ENCODE data around the gene TNIP2.

The TNIP2 gene

DNA sequence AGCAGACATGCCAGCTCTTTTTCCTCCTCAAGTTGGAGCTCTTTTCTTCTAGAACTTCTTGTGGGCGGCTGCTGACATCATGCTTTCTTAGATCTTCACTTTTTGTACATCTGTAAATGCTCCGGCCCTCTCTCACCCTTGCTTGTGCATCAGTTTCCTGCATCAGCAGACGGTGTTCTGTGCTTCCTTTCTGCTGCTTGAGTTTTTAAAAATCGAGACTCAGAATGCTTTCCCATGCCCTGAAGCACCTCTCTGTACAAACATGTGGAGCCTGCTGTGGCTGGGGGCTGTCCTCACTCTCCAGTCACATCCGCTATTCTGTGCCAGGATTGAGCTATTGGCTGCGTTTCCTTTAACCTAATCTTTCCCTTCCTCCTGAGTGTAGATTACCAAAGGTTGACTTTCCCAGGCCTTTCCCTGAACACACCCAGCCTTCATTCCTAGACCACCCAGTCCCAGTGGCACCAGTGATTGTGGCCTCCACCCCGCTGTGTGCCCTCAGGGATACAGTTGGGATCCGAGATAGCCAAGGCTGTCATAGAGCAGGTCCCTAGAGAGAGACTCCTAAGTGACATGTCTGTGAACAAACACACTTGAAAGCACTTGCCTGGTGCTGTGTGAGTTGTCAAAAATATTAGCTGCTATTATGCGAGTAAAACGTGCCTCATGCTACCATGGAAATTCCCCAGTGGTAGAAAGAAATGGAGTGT is 41.9 kb downstream of the TNIP2 start:
- DNase-seq = peak; percentile 39

DNA sequence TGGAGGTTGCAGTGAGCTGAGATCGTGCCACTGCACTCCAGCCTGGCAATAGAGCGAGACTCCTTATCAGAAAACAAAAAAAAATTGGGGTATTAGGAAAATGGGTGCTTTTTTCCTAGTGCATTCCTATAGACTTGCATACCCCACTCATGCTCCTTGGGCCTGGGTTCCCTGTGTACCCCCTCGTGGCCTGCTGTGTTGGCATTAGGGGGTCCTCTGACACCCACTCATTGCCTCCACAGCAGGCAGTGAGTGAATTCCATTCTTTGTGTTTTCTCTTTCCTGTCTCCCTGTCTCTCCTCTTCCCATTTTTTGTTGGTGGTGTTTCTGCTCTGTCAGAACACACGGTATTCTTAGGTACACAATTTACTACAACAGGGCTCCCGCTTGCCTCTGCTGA is 42.8 kb downstream of the TNIP2 start:
- DNase-seq = no peak

DNA sequence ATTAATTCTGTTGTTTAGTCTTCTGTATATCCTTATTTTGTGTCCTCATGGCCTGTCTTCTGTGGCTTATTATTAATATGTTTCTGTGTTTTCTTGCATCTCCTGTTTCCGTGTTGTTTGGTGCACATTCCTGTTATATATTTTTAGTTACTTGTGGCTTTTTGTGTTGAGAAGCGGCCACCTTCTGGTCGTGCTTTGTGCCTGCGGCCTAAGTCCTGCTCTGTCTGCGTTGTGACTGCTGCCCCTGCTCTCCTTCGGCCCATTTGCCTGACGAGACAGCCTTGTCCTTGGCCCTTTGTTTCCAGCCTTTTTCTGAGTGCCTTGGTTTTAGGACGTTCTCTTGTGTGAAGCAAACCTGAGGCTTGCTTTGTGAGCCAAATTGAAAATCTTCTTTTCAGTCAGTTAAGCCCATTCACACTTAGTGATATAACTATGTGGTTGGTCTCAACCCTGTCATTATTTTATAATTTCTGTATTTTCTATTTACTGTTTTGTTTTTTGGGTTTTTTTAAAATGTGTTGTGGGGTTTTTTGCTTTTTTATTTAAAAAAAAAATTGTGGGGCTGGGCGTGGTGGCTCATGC is 43.8 kb downstream of the TNIP2 start:
- DNase-seq = no peak

DNA sequence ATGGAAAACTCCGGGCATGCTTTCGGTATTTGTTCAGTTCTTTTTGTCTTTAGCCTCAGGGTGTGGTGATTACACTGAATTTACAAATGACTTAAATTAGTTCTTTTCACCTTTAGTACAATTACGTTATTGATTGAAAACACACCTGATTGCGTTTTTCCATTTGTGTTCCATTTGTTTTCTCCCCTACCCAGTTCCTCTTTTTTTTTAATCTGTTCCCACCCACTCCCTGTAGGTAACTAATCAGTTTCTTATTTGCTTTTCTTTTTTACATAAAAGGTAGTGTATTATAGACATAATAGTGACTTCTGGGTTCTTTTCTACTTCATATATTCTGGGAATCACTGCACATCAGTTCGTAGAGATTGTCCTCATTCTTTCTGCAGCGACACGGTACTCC is 53.4 kb downstream of the TNIP2 start:
- no peak for DNase-seq

DNA sequence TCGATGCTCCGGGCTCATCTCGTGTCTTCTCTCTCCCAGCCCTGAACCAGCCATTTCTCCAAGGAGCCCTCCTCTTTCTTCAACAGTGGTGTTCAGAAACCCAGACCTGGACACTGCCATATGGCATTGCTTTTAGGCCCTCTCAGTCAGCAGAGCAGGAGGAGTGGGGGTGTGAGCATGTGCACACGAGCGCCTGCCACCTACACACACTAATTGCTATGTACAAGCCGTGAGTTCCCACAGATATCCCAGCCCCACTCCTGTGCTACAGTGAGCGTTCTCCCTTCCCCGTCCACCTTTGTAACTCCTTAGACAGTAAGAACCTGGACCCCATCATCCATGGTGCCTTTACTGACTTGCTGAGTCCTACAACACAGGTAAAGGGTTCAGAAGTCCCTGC is 53.8 kb downstream of the TNIP2 start:
- no peak for DNase-seq

DNA sequence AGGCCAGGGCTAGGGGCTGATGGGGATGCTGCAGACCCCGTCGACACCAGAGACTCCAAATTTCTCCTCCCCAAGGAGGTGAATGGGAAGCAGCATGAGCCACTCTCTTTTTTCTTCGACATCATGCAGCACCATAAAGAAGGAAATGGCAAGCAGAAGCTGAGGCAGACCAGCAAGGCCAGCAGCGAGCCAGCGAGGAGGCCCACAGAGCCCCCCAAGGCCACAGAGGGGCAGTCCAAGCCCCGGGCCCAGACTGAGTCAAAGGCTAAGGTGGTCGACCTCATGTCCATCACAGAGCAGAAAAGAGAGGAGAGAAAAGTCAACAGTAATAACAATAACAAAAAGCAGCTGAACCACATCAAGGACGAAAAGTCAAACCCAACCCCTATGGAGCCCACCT is 56.1 kb downstream of the TNIP2 start:
- no peak for DNase-seq

DNA sequence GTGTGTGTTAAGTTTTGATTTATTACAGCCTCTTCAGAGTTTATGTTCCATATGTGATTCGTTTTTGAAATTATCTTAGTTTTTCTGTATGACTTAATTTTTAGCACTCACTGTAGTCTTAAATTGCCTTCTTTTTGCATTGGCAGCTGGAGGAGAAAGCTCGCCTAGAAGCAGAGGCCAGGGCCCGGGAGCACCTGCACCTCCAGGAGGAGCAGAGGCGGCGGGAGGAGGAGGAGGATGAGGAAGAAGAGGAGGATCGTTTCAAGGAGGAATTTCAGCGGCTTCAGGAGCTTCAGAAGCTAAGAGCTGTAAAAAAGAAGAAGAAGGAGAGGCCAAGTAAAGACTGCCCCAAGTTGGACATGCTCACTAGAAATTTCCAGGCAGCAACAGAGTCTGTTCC is 56.6 kb downstream of the TNIP2 start:
- DNase-seq = no peak

DNA sequence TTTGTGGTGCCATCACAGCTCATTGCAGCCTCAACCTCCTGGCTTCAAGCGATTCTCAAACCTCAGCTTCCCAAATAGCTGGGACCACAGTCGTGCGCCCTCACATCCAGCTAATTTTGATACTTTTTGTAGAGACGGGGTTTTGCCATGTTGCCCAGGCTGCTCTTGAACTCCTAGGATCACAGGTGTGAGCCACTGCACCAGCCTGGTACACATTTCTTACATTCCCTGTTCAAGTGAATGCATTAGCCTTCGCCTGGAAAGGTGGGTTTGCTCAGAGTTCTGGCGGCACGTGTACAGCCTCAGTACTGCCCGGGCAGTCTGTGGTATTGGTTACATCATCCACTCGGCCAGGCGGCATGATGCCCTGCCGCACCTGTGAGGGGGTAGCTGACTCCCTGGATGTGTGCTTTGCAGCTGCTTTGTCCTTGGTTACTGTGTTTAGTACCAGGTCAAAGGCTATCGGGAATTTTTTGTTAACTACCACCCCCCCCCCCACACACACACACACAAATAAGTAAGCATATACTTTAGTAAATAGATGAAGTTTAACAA is 57.1 kb downstream of the TNIP2 start:
- no peak for DNase-seq

DNA sequence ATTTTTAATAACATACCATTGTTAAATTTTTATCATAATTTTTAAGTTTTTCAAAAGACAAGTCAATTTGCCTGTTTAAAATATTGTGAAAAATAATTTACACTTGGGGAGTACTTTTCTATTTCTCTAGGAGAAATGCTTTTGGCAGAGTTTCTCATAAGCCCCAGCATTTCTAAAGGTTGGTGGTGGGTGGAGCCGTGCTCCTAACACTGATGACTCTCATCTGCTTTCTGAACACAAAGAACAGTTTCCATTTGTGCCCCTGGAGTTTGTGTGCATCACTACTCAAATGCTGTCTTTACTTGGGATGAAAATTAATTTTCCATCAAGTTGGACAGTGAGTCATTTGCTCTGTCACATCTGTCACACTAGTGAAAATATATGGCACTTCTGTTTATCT is 57.6 kb downstream of the TNIP2 start:
- DNase-seq = no peak

DNA sequence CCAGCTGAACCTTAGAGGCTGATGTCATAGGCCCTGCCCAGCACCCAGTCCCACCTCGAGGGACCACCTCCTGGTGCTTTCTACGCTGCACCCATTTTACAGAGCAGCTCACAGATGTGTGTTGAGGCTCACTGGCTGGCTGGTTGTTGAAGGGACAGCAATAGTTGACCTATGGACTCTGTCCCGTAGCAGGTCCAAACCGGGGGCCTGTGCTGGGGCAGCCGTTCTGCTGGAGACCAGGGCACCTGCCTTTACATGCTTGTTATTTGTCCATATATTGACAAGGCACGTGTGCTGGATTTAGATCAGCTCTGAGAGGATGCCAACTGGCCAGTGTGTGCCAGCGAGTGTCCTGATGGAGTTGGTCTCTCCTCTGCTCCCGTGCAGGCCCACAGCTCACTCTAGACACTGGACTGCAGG is 58.1 kb downstream of the TNIP2 start:
- DNase-seq = no peak

DNA sequence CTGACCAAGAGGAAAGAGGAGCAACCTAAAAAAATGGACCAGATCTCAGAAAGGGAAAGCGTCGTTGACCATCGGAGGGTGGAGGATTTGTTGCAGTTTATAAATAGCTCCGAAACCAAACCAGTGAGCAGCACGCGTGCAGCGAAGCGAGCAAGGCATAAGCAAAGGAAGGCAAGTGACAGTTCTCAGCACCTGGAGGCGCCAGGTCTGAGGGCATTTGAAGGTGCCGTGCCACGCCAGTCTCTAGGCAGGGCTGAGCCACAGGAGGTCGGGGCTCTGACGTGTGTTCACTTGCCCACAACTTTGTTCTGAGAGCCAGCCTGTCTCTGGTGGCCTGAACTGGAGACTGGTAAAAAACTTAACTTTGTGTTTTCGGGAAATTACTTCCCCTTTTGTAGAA is 59.7 kb downstream of the TNIP2 start:
- no peak for DNase-seq

DNA sequence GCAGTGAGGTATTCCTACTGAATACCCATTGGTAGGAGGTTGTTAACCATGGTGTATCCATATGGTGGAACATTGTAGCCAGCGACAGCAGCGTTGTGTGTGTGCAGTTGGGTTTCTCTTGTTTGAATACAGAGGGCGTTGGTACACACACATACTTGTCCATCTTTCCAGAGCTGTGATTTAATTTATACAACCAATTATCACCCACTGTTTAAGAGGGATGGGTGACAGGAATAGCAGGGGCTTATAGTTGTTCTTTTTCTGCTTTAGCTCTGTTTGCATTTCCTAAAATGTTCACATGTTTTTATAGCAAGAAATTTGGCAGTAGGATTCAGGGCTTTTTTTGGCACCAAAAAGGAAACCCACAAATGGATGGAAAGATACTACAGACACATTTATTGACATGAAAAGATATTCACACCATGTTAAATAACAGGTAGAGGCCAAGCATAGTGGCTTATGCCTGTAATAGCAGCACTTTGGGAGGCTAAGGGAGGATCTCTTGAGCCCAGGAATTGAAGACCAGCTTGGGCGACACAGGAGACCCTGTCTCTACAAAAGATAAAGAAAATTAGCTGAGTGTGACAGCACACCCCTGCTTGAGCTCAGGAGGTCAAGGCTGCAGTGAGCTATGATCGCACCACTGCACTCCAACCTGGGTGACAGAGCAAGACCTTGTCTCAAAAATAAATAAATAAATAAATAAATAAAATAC is 60.6 kb downstream of the TNIP2 start:
- no peak for DNase-seq

DNA sequence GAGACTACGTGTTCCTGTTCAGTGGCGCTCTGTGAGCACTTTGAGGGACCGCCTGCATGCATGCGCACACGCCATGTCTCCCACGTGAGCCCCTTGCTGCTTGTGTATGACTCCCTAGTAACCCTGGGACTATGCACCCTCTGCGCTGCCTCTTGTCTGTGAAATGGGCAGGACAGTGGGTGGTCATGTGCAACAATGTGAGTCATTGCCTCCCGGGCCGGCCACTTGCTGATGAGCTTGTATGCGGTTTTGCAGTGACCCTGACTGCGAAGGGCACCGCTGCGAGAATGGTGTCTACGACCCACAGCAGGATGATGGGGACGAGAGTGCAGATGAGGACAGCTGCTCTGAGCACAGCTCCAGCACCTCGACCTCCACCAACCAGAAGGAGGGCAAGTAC is 61.4 kb downstream of the TNIP2 start:
- DNase-seq = no peak

DNA sequence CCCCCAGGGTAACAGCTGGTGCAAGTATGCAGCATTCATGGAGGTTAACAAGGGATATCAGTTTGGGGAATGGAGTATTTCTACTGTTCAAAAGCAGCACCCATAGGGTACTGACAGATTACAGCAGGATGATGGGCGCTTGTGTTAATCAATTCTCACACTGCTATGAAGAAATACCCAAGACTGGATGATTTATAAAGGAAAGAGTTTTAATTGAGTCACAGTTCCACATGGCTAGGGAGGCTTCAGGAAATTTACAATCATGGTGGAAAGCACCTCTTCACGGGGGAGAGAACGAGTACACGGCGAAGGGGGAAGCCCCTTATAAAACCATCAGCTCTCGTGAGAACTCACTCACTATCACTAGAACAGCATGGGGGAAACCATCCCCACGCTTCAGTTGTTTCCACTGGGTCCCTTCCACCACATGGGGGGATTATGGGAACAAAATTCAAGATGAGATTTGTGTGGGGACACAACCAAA is 64.1 kb downstream of the TNIP2 start:
- no peak for DNase-seq

All from CD4-positive, alpha-beta T cell treated with Interleukin-21 for 1 hour (primary cell).